ENCODE data around the gene LRRC36. TPM values are rescaled to one million over a fixed set of nuclear protein-coding genes. Genes with fewer than 3 reads are reported as not detected.

Gene LRRC36
- total RNA-seq, 1 experiment from 2014 or later = not detected

DNA sequence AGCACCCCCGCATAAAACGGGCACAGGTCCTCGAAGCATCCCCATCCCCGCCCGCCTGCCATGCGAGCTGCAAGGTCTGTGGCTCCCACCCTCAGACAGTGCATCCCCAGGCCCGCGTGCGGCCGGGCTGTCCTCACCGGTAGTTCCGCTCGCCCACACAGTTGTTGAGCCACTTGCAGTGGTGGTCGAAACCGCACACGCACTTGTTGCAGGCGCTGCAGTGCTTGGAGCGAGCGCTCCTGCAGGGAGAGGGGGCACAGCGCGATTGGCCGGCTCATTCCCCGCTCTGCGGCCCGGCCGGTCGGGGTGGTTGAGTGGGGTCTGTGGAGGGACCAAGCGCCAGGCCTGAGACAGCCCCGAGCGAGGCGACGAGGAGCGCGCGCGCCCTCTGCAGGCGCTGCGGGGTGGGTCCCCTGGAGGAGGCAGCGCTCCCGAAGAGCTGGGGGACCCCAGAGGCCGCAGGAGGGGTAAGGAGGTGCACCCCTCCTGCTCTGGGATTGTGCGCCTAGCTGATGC is 72.7 kb downstream of the LRRC36 start:
- Histone ChIP-seq H3K79me2 (ENCODE audit: insufficient read depth, low read length) (no peaks in the 10 kb centered on the region), H3K9me2 (ENCODE audit: insufficient read depth) (no peaks in the 10 kb centered on the region), H3K27me3 (ENCODE audit: insufficient read depth, low read length) (no peaks in the 10 kb centered on the region), H3K36me3 (ENCODE audit: control insufficient read depth in 1 of 2, insufficient read depth in 2 of 2, low read length in 2 of 2) (no peaks in the 10 kb centered on the region), H4K20me1 (ENCODE audit: insufficient read depth) (no peaks in the 10 kb centered on the region), H3K9me3 (ENCODE audit: control insufficient read depth in 1 of 2, insufficient read depth in 1 of 2, low read depth in 1 of 2, low read length in 2 of 2) (no peaks in the 10 kb centered on the region), H3K4me2 (ENCODE audit: low read length) (no peak overlapping the region), H3K27ac (ENCODE audit: low read depth, low read length) (no peak overlapping the region), H3K9ac (ENCODE audit: low read length) (no peak overlapping the region), H2AFZ (ENCODE audit: low read depth, low read length, poor library complexity, severe bottlenecking) (no peak overlapping the region), H3K4me3 (replicated peaks in 1 of 2; ENCODE audit: low read depth in 1 of 2, low read length in 2 of 2) (no peak overlapping the region), H3K4me1 (ENCODE audit: control insufficient read depth in 1 of 2, insufficient read depth in 2 of 2, low read length in 2 of 2) (peaks cover 16 to 28% of the 10 kb centered on the region in 2 experiments)
- TF ChIP-seq TCF7L2 (IDR thresholded peaks at IDR 0.05; ENCODE audit: borderline replicate concordance, extremely low read depth, insufficient read depth, insufficient read length) = no peak
- no peak for TF ChIP-seq SRF (IDR thresholded peaks at IDR 0.05; ENCODE audit: low read depth)
- no peak for TF ChIP-seq ZNF274 (IDR thresholded peaks at IDR 0.05; ENCODE audit: low read depth, low read length)
- TF ChIP-seq, protein P1, sequence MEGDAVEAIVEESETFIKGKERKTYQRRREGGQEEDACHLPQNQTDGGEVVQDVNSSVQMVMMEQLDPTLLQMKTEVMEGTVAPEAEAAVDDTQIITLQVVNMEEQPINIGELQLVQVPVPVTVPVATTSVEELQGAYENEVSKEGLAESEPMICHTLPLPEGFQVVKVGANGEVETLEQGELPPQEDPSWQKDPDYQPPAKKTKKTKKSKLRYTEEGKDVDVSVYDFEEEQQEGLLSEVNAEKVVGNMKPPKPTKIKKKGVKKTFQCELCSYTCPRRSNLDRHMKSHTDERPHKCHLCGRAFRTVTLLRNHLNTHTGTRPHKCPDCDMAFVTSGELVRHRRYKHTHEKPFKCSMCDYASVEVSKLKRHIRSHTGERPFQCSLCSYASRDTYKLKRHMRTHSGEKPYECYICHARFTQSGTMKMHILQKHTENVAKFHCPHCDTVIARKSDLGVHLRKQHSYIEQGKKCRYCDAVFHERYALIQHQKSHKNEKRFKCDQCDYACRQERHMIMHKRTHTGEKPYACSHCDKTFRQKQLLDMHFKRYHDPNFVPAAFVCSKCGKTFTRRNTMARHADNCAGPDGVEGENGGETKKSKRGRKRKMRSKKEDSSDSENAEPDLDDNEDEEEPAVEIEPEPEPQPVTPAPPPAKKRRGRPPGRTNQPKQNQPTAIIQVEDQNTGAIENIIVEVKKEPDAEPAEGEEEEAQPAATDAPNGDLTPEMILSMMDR (IDR thresholded peaks at IDR 0.05 in 2 of 3, conservative IDR thresholded peaks at IDR 0.05 in 1 of 3; ENCODE audit: borderline replicate concordance in 1 of 3, insufficient read depth in 1 of 3, low read depth in 2 of 3, low read length in 2 of 3) = peak; percentile 58 to 72 (median 65); a peak in 5 of 6 replicates
- TF ChIP-seq EZH2 (IDR thresholded peaks at IDR 0.05) = no peak
- no peak for TF ChIP-seq ELF1 (IDR thresholded peaks at IDR 0.05; ENCODE audit: borderline replicate concordance, low read depth)
- TF ChIP-seq RAD21 (IDR thresholded peaks at IDR 0.05; ENCODE audit: low read depth) = peak; percentile 71
- ATAC-seq (peak; percentile 72), DNase-seq (ENCODE audit: low read depth, low spot score) (no peak)
- intact Hi-C loops (cut with micrococcal nuclease) = loop anchor here (5.0 kb wide), 1 partner anchor 137 kb away; no protein-coding TSS in a partner anchor
- POLR2A ChIA-PET = no interaction called here
- RAD21 ChIA-PET (ENCODE audit: low non-redundant PET in 1 of 2, low total read pairs in 2 of 2, uncharacterized antibody in 2 of 2, unreplicated experiment in 2 of 2) = interaction anchor here in 1 of 2 experiments (0.9 kb wide), 1 partner anchor 139 kb away, joined by 5 read pairs; no protein-coding TSS in a partner anchor
- CTCF ChIA-PET = interaction anchor here (0.8 to 1.4 kb wide), 2 partner anchors 121 to 139 kb away, joined by 3 to 4 read pairs; no protein-coding TSS in a partner anchor
- no TSS peak for BruUV-seq (replicated peaks)
